SH-SY5Y (cell line): Measurements from ENCODE around the gene CGNL1.

Experiments used
- GATA2 ChIP-seq: IDR thresholded peaks from 2 replicates; pipeline ENCODE4 v1.6.1; 2011; ENCODE audit warnings: mild to moderate bottlenecking, low read depth, low read length
- GATA3 ChIP-seq: IDR thresholded peaks from 2 replicates; pipeline ENCODE4 v1.6.1; 2011; ENCODE audit warnings: low read depth, mild to moderate bottlenecking, low read length, moderate library complexity

DNA sequence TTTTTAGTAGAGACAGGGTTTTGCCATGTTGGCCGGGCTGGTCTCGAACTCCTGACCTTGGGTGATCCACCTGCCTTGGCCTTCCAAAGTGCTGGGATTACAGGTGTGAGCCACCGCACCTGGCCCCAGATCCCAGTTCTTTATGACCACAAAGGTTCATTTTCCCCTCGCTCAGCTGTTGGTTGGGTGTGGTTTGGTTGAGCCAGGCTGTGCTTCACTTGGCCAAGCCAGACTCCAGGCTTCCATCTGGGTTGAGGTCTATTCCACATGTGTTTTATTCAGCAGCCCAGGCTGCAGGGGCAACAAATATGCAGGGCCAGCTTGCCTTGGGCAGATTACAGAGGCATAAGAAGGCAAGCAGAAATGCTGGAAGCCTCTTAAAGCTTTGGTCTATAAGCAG, 13.7 kb downstream of the CGNL1 start:
- TF ChIP-seq GATA2 (no peak), GATA3 (no peak)
